GM12801 (cell line): ENCODE measurements around the gene SNRPB.

ENCODE experiments used
- CTCF ChIP-seq: IDR thresholded peaks from one replicate; pipeline ENCODE4 v1.5.1; 2011; ENCODE audit warnings: control low read depth; ENCODE audit not compliant: insufficient read length; ENCODE audit errors: extremely low read depth

SNRPB gene

GRCh38 chr20:2465100-2465499 is 5.5 kb downstream of the SNRPB start:
- no peak for TF ChIP-seq CTCF

GRCh38 chr20:2463616-2464365 is 6.8 kb downstream of the SNRPB start:
- no peak for TF ChIP-seq CTCF

DNA sequence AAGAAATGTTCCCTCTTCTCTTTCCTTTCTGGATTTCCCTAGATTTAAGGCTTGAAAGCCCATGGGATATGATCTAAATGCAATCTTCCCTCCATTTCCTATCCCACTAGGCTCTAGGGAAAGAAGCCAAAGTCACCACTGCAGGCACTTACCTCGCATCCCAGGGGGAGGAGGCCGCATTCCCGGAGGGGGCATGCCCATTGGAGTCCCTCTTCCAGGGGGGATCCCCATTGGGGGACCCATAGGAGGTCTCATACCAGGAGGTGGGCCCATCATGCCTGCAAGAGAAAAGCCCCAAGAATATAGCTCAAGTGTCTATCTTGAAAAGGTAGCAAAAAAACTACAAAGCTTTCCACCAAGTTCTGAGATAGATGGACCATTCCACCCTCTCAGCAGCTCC is 8.1 kb downstream of the SNRPB start:
- TF ChIP-seq CTCF: no peak

DNA sequence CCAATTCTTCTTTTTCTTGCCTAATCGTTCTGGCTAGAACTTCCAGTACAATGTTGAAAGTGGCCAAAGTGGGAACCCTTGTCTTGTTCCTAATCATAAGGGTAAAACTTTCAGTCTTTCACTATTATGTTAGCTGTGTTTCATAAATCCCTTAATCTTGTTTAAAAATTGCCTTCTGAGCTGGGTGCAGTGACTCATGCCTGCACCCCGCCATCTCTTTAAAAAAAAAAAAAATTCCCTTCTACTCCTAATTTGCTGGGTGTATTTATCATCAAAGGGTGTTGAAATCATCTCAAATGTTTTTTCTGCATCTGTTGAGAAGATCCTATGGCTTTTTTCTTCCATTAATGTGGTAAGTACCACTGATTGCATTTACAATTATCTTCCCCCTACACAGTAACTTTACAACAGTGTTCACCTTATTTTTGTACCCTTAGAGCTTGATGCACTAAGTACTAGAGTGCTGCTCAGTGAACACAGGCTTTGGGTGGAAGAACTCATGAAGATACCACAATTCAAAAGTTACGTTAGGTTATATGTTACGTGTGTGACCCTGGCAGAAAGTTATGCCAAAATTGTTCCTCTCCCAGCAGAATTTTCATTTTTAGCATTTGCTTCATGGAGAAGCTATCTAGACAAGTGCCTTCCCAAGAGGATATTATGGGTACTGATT is 9.7 kb downstream of the SNRPB start:
- no peak for TF ChIP-seq CTCF

DNA sequence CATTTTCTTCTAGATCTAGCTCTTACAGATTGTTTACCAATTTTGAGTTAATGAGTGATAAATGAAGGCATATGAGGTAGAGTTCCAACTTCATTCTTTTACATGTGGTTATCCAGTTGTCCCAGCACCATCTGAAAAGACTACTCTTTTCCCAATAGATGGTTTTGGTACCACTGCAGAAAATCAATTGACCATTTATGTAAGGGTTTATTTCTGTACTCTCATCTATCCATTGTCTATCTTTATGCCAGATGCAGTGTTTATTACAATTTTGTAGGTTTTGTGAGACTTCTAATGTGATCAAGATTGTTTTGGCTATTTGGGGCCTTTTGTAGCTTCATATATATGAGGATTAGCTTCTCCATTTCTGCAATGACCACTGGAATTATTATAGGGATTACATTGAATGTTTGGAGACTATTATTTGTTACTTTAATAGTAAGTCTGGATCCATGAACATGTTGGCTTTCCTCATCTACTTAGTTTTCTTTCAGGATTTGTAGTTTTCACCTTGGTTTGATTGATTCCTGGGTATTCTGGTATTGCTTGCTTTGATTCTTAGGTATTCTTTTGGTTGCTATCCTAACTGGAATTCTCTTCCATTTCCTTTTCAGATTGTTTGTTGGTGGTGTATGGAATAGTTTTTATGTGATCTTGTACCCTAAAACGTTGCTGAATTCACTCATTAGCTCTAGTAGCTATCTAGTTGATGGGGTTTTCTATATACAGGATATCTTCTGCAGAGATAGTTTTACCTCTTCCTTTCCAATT is 10.4 kb downstream of the SNRPB start:
- TF ChIP-seq CTCF: no peak

DNA sequence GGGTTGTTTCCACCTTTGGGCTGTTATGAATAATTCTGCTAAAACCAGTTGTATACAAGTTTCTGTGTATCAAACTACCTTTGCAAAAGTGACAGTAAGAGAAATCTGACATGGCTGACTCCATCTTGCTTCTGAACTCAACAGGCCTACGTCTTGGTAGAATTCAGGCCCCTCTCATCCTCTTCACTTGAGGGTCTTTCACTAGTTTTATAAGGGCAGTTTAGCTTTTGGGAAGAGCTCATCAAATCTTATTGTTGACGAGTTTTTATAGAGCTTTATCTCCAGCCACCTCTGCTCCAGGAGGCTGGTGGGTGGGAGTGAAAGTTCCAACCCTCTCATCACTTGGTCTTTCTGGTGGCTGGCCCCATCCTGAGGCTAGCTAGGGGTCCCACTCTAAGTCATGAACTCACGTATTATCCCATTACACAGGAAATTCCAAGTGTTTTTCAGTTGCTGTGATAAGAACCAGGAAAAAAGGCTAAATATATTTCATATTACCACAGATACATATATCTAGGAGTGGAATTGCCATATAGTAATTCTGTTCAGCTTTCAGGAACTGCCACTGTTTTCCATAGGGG is 11.6 kb downstream of the SNRPB start:
- TF ChIP-seq CTCF: no peak

DNA sequence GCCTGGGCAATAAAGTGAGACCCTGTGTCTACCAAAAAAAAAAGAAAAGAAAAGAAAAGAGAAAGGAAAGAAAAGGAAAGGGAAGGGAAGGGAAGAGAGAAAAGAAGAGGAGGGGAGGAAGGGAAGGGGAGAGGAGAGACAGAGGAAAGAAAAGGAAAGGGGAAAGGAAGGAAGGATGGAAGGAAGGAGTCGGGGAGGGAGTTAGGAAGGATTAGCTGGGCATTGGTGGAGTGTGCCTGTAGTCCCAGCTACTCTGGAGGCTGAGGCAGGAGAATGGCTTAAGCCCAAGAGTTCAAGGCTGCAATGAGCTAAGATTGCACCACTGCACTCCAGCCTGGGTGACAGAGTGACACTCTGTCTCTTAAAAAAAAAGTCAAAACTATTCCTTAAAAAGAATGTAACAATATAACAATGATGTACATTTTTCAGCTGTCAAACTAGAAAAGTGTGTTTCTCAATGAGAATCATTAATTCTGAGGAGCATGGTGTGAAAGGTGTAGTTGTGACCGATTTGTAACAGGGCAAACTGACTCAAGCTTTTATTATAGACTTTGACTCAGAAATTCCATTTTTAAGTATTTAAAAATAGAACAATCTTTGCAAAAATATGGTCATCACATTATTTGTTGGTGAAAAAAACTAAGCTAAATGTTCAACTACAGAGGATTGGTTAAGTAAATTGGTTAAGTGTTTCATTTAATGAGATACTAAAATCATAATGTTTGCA is 14.7 kb downstream of the SNRPB start:
- TF ChIP-seq CTCF: no peak
